H1 (cell line): Measurements from ENCODE around the gene GRIK4. TPM values are rescaled to one million over a fixed set of nuclear protein-coding genes. Genes with fewer than 3 reads are reported as not detected.

Experiments used
- CTCF ChIA-PET: fragments of 300-600 bp; sonication (Branson Sonifier 250); formaldehyde crosslinking; loops from one replicate; lab custom pipeline; 2021; ENCODE audit not compliant: partially characterized antibody; lab: Charles Lee
- POLR2A ChIA-PET: fragments of 300-600 bp; sonication (Branson Sonifier 250); formaldehyde crosslinking; loops from one replicate; lab custom pipeline; 2021; ENCODE audit warnings: inconsistent platforms; ENCODE audit not compliant: partially characterized antibody; lab: Charles Lee
- DNase-seq, 2 experiments: peaks; one replicate each; pipeline versions ENCODE4 v3.0.0 to v3.0.0-alpha.2; 2010 to 2022; ENCODE audit warnings: low spot score in 2 of 2, low read depth in 1 of 2, mixed read lengths in 1 of 2
- FAIRE-seq: peaks from 2 replicates; lab custom pipeline; 2011; peaks lifted over from hg19 to GRCh38; lab: Jason Lieb, UNC
- H2AFZ ChIP-seq: 2 replicates; pipeline ENCODE4 v1.8.1; 2012; ENCODE audit warnings: low read length, inconsistent platforms
- H2AK5ac ChIP-seq: 2 replicates; pipeline ENCODE4 v1.6.1; 2013; ENCODE audit warnings: low read depth, low read length
- H2BK120ac ChIP-seq: replicated peaks from 2 replicates; pipeline ENCODE3; 2013; ENCODE audit warnings: low read depth, low read length, inconsistent platforms
- H2BK12ac ChIP-seq: 2 replicates; pipeline ENCODE4 v1.6.1; 2013; ENCODE audit warnings: low read depth, low read length
- H2BK15ac ChIP-seq: 2 replicates; pipeline ENCODE4 v1.6.1; 2013; ENCODE audit warnings: low read length
- H2BK20ac ChIP-seq: 2 replicates; pipeline ENCODE4 v1.6.1; 2013; ENCODE audit warnings: low read length
- H2BK5ac ChIP-seq: 2 replicates; pipeline ENCODE4 v1.6.1; 2013; ENCODE audit warnings: low read depth, low read length
- H3K14ac ChIP-seq: 2 replicates; pipeline ENCODE4 v1.6.1; 2013; ENCODE audit warnings: inconsistent platforms; ENCODE audit not compliant: insufficient read length
- H3K18ac ChIP-seq: 2 replicates; pipeline ENCODE4 v1.6.1; 2013; ENCODE audit warnings: low read length; ENCODE audit errors: extremely low read depth
- H3K23ac ChIP-seq: 2 replicates; pipeline ENCODE4 v1.6.1; 2013; ENCODE audit warnings: inconsistent platforms; ENCODE audit not compliant: insufficient read length
- H3K23me2 ChIP-seq: 2 replicates; pipeline ENCODE4 v1.6.1; 2013; ENCODE audit warnings: low read depth, low read length
- H3K27ac ChIP-seq: 2 replicates; pipeline ENCODE4 v1.6.1; 2011; ENCODE audit warnings: low read depth, low read length, inconsistent platforms
- H3K27me3 ChIP-seq, 4 experiments: replicated peaks in 1 of 4; 1 replicate in 1 of 4; 2 replicates in 3 of 4; pipeline versions ENCODE4 v1.6.1 to v1.8.1; 2011 to 2013; ENCODE audit warnings: low read length in 3 of 4, mild to moderate bottlenecking in 3 of 4, inconsistent platforms in 2 of 4, mixed read lengths in 2 of 4, moderate library complexity in 1 of 4; ENCODE audit not compliant: control insufficient read depth in 3 of 4, insufficient read depth in 3 of 4; ENCODE audit errors: extremely low read depth in 1 of 4
- H3K36me3 ChIP-seq, 4 experiments: 2 replicates each; pipeline versions ENCODE4 v1.6.1 to v1.8.1; 2011 to 2013; ENCODE audit warnings: mild to moderate bottlenecking in 4 of 4, low read length in 3 of 4, moderate library complexity in 2 of 4, control low read depth in 1 of 4, inconsistent platforms in 1 of 4; ENCODE audit not compliant: insufficient read depth in 4 of 4, control insufficient read depth in 2 of 4
- H3K4ac ChIP-seq: replicated peaks from 2 replicates; pipeline ENCODE3; 2013; ENCODE audit warnings: low read length, low read depth, mixed read lengths, inconsistent platforms; ENCODE audit not compliant: insufficient read length
- H3K4me1 ChIP-seq, 4 experiments: replicated peaks in 1 of 4; 1 replicate in 1 of 4; 2 replicates in 3 of 4; pipeline versions ENCODE4 v1.6.1 to v1.8.1; 2011 to 2013; ENCODE audit warnings: low read length in 3 of 4, inconsistent platforms in 2 of 4, mixed read lengths in 1 of 4; ENCODE audit not compliant: insufficient read depth in 4 of 4, control insufficient read depth in 3 of 4
- H3K4me2 ChIP-seq, 2 experiments: 2 replicates each; pipeline versions ENCODE4 v1.6.1 to v1.8.1; 2011 to 2013; ENCODE audit warnings: low read depth in 2 of 2, low read length in 2 of 2, control low read depth in 1 of 2, inconsistent platforms in 1 of 2, mild to moderate bottlenecking in 1 of 2; ENCODE audit not compliant: insufficient read depth in 1 of 2
- H3K4me3 ChIP-seq, 4 experiments: fragments of 200-600, 300-600 bp in 1 of 4; sonication (generic), shearing (Covaris generic), sonication (Bioruptor Twin) in 1 of 4; 2 replicates each; pipeline versions ENCODE4 v1.5.1 to v1.8.1; 2011 to 2016; ENCODE audit warnings: low read length in 4 of 4, low read depth in 3 of 4, control low read depth in 2 of 4, inconsistent platforms in 2 of 4, mild to moderate bottlenecking in 2 of 4, mixed read lengths in 1 of 4, moderate library complexity in 1 of 4; ENCODE audit not compliant: insufficient read depth in 2 of 4; ENCODE audit errors: extremely low read depth in 1 of 4
- H3K56ac ChIP-seq: replicated peaks from 2 replicates; pipeline ENCODE3; 2013; ENCODE audit warnings: low read depth, mild to moderate bottlenecking, mixed read lengths, low read length, inconsistent platforms; ENCODE audit not compliant: insufficient read length
- H3K79me1 ChIP-seq: 2 replicates; pipeline ENCODE4 v1.6.1; 2013; ENCODE audit warnings: low read depth, low read length, control low read depth
- H3K79me2 ChIP-seq, 2 experiments: 2 replicates each; pipeline versions ENCODE4 v1.6.1 to v1.8.1; 2012 to 2013; ENCODE audit warnings: low read length in 2 of 2, mild to moderate bottlenecking in 2 of 2, inconsistent platforms in 1 of 2; ENCODE audit not compliant: insufficient read depth in 2 of 2, control insufficient read depth in 1 of 2
- H3K9ac ChIP-seq, 4 experiments: replicated peaks in 1 of 4; 1 replicate in 1 of 4; 2 replicates in 3 of 4; pipeline versions ENCODE4 v1.6.1 to v1.8.1; 2011 to 2013; ENCODE audit warnings: low read depth in 3 of 4, low read length in 3 of 4, control low read depth in 2 of 4, mild to moderate bottlenecking in 2 of 4, moderate library complexity in 2 of 4, inconsistent platforms in 1 of 4; ENCODE audit errors: extremely low read depth in 1 of 4
- H3K9me3 ChIP-seq, 2 experiments: 2 replicates each; pipeline versions ENCODE4 v1.6.1 to v1.8.1; 2012 to 2013; ENCODE audit warnings: mild to moderate bottlenecking in 2 of 2, moderate library complexity in 2 of 2, control low read depth in 1 of 2, inconsistent platforms in 1 of 2, low read depth in 1 of 2, low read length in 1 of 2, mixed read lengths in 1 of 2; ENCODE audit not compliant: insufficient read depth in 2 of 2
- H4K20me1 ChIP-seq, 2 experiments: replicated peaks in 1 of 2; 2 replicates each; pipeline versions ENCODE3 to v1.8.1; 2011 to 2013; ENCODE audit warnings: inconsistent platforms in 2 of 2, low read length in 2 of 2, mild to moderate bottlenecking in 1 of 2; ENCODE audit not compliant: insufficient read depth in 2 of 2, control insufficient read depth in 1 of 2
- H4K5ac ChIP-seq: 2 replicates; pipeline ENCODE4 v1.6.1; 2013; ENCODE audit warnings: low read length, low read depth, mixed read lengths, inconsistent platforms; ENCODE audit not compliant: insufficient read length
- H4K8ac ChIP-seq: 2 replicates; pipeline ENCODE4 v1.8.0; 2013; ENCODE audit warnings: mild to moderate bottlenecking, moderate library complexity, low read length, inconsistent platforms; ENCODE audit not compliant: insufficient read depth; ENCODE audit errors: extremely low read depth
- H4K91ac ChIP-seq: replicated peaks from 2 replicates; pipeline ENCODE3; 2013; ENCODE audit warnings: low read length, mixed read lengths, inconsistent platforms; ENCODE audit not compliant: insufficient read length
- JUN ChIP-seq: IDR thresholded peaks from 2 replicates; pipeline ENCODE4 v1.6.1; 2011; ENCODE audit warnings: low read depth, mild to moderate bottlenecking, improper control_type of control experiment, low read length
- KDM1A ChIP-seq: fragments of 200-600, 300-600 bp; sonication (generic); IDR thresholded peaks from 2 replicates; pipeline ENCODE4 v1.7.1; 2016; ENCODE audit warnings: mild to moderate bottlenecking, low read length, borderline replicate concordance
- WGBS, 2 experiments: shearing (Covaris generic) in 1 of 2; methylation state at CpG; one replicate each; pipeline versions ENCODE4 v1.1.6 to v1.1.7; 2013 to 2015; ENCODE audit warnings: low lambda C conversion rate in 2 of 2, mixed read lengths in 2 of 2, inconsistent platforms in 1 of 2, low coverage in 1 of 2, missing lambda C conversion rate in 1 of 2; ENCODE audit not compliant: insufficient replicate concordance in 2 of 2, insufficient coverage in 1 of 2, insufficient read length in 1 of 2; ENCODE audit errors: extremely low coverage in 1 of 2, missing lambda C conversion rate in 1 of 2; 5-methylcytosine and 5-hydroxymethylcytosine counted together
- polyA plus RNA-seq, 7 experiments: library from polyadenylated mRNA; depleted of rRNA in 3 of 7; stranded (reverse) in 5 of 7; unstranded in 2 of 7; fragments of >200 nt in 5 of 7; fragments of 200-250 nt in 2 of 7; gene quantifications; 1 replicate in 5 of 7; 2 replicates in 1 of 7; 4 replicates in 1 of 7; pipeline versions ENCODE4 v1.2.1 to v1.2.3, GENCODE V29; 2011 to 2013; ENCODE audit warnings: missing spikeins in 2 of 7, mixed read lengths in 2 of 7
- total RNA-seq: library from RNA; stranded (reverse); fragmentation: NEBNext Ultra II Directional; extraction: Animal tissue kit (Norgen Biotek cat#: 25700); gene quantifications from 2 replicates; pipeline ENCODE4 v1.2.1, GENCODE V29; 2021

The GRIK4 gene
- total and polyA plus RNA-seq, 2 of the 8 experiments (the other 6 are each of a cell fraction or from before 2014, with no cell fraction given): 1.2 to 2.9 TPM

- no peaks in the 10 kb centered on the region for H4K20me1 ChIP-seq
- peak overlapping the region; percentile 55; the same call in 1 of the 2 replicates for H2BK15ac ChIP-seq
- H3K79me2 ChIP-seq: no peaks in the 10 kb centered on the region
- H3K14ac ChIP-seq: no peak overlapping the region
- H2BK120ac ChIP-seq: no peak overlapping the region
- no peak overlapping the region for H3K56ac ChIP-seq
- no peak overlapping the region for H3K18ac ChIP-seq
- no peak overlapping the region for H4K5ac ChIP-seq
- POLR2A ChIA-PET: no interaction called here
- no peaks in the 10 kb centered on the region; a peak in 2 of 7 replicates for H3K27me3 ChIP-seq
- no peak overlapping the region for H3K4me2 ChIP-seq
- peak overlapping the region; percentile 92; the same call in 1 of the 2 replicates for H2AK5ac ChIP-seq
- no peak overlapping the region for H2BK5ac ChIP-seq
- no peak overlapping the region for H4K91ac ChIP-seq
- no peak overlapping the region for H3K27ac ChIP-seq
- H3K4ac ChIP-seq: no peak overlapping the region
- H3K4me1 ChIP-seq: peaks cover 0 to 16% (median 10%) of the 10 kb centered on the region in 4 experiments; a peak in 6 of 7 replicates
- H2BK12ac ChIP-seq: 0 out of 2 replicates have a peak overlapping the region, but pooled peaks have one; percentile 39
- WGBS, 2 experiments: 89% methylated on average over 4 of the region's 4 CpGs; no CpG with 5 or more reads in 1 of the 2 experiments
- H3K9me3 ChIP-seq: peaks cover 0 to 3% of the 10 kb centered on the region in 2 experiments; a peak in 1 of 4 replicates
- DNase-seq: no peak
- H3K9ac ChIP-seq: no peak overlapping the region
- no peaks in the 10 kb centered on the region for H3K79me1 ChIP-seq
- no peak overlapping the region for H3K4me3 ChIP-seq
- H3K36me3 ChIP-seq: no peaks in the 10 kb centered on the region
- no peaks in the 10 kb centered on the region; the same call in 1 of the 2 replicates for H3K23me2 ChIP-seq
- peak; percentile 83; the same call in 1 of the 2 replicates for TF ChIP-seq KDM1A
- TF ChIP-seq JUN: no peak
- no peak overlapping the region for H4K8ac ChIP-seq
- FAIRE-seq: no peak
- H2BK20ac ChIP-seq: no peak overlapping the region
- H3K23ac ChIP-seq: no peak overlapping the region
- CTCF ChIA-PET: interaction anchor here (1.1 to 2.6 kb wide), 5 partner anchors 8 to 131 kb away, joined by 3 to 12 read pairs (median 4); partner anchors contain the start of gene GRIK4
- no peak overlapping the region for H2AFZ ChIP-seq
These were observed 17.2 kb downstream of the GRIK4 start for GRCh38 chr11:120528749-120529148.
